CD14-positive monocyte (primary cell): Measurements from ENCODE around the gene ACTR2. TPM values are rescaled to one million over a fixed set of nuclear protein-coding genes. Genes with fewer than 3 reads are reported as not detected.

ENCODE experiments used
- DNase-seq, 3 donors: peaks; one replicate each; pipeline ENCODE4 v3.0.0-alpha.2; 2011 to 2022
- H2AFZ ChIP-seq: 2 replicates; pipeline ENCODE4 v1.6.0; 2012; ENCODE audit warnings: mild to moderate bottlenecking, low read depth, low read length, inconsistent platforms; ENCODE audit not compliant: insufficient read depth, poor library complexity, severe bottlenecking
- H3K27ac ChIP-seq, 2 donors: 1 replicate in 1 of 2; 2 replicates in 1 of 2; pipeline ENCODE4 v1.5.1; 2012 to 2013; ENCODE audit warnings: low read length in 2 of 2, control low read depth in 1 of 2, inconsistent platforms in 1 of 2, low read depth in 1 of 2, mild to moderate bottlenecking in 1 of 2
- H3K27me3 ChIP-seq, 2 donors: one replicate each; pipeline versions ENCODE4 v1.6.0 to v1.6.1; 2011 to 2013; ENCODE audit warnings: low read length in 2 of 2; ENCODE audit not compliant: control insufficient read depth in 2 of 2, insufficient read depth in 2 of 2
- H3K36me3 ChIP-seq, 2 donors: replicated peaks in 1 of 2; 1 replicate in 1 of 2; 2 replicates in 1 of 2; pipeline versions ENCODE4 v1.5.1 to v1.6.1; 2012 to 2013; ENCODE audit warnings: low read length in 2 of 2, control low read depth in 1 of 2, inconsistent platforms in 1 of 2, mild to moderate bottlenecking in 1 of 2; ENCODE audit not compliant: insufficient read depth in 2 of 2, control insufficient read depth in 1 of 2
- H3K4me1 ChIP-seq, 2 donors: 1 replicate in 1 of 2; 2 replicates in 1 of 2; pipeline versions ENCODE4 v1.5.1 to v1.6.1; 2012 to 2013; ENCODE audit warnings: low read length in 2 of 2, control low read depth in 1 of 2, inconsistent platforms in 1 of 2, mild to moderate bottlenecking in 1 of 2, moderate library complexity in 1 of 2; ENCODE audit not compliant: insufficient read depth in 2 of 2, control insufficient read depth in 1 of 2
- H3K4me2 ChIP-seq: replicated peaks from 2 replicates; pipeline ENCODE3; 2012; ENCODE audit warnings: low read length, moderate library complexity, mild to moderate bottlenecking; ENCODE audit not compliant: poor library complexity, severe bottlenecking; ENCODE audit errors: extremely low read depth
- H3K4me3 ChIP-seq, 3 experiments: fragments of 200-600 bp in 1 of 3; sonication (generic) in 1 of 3; replicated peaks in 1 of 3; 1 replicate in 2 of 3; 2 replicates in 1 of 3; pipeline ENCODE4 v1.5.1; 2011 to 2013; ENCODE audit warnings: low read length in 3 of 3, mild to moderate bottlenecking in 3 of 3, control low read depth in 2 of 3, low read depth in 2 of 3, inconsistent platforms in 1 of 3, moderate library complexity in 1 of 3
- H3K79me2 ChIP-seq: 2 replicates; pipeline ENCODE4 v1.6.0; 2012; ENCODE audit warnings: mild to moderate bottlenecking, control low read depth, inconsistent platforms, low read length, moderate library complexity; ENCODE audit not compliant: insufficient read depth
- H3K9ac ChIP-seq: 2 replicates; pipeline ENCODE4 v1.6.0; 2017; ENCODE audit warnings: low read length, mild to moderate bottlenecking; ENCODE audit not compliant: insufficient read depth, poor library complexity, severe bottlenecking
- H3K9me3 ChIP-seq, 2 donors: replicated peaks in 1 of 2; 1 replicate in 1 of 2; 2 replicates in 1 of 2; pipeline versions ENCODE4 v1.5.1 to v1.6.1; 2012 to 2013; ENCODE audit warnings: low read length in 2 of 2, control low read depth in 1 of 2; ENCODE audit not compliant: control insufficient read depth in 1 of 2, insufficient read depth in 1 of 2
- H4K20me1 ChIP-seq: 2 replicates; pipeline ENCODE4 v1.6.0; 2012; ENCODE audit warnings: mild to moderate bottlenecking, low read length, control low read depth, moderate library complexity; ENCODE audit not compliant: insufficient read depth
- H3K27ac Mint-ChIP-seq, 7 donors: one replicate each; pipeline ENCODE4 v1.8.0; 2020; ENCODE audit warnings: mild to moderate bottlenecking in 7 of 7, mixed read lengths in 7 of 7, moderate library complexity in 6 of 7, inconsistent platforms in 2 of 7
- H3K27me3 Mint-ChIP-seq, 3 donors: one replicate each; pipeline ENCODE4 v1.8.0; 2021 to 2022; ENCODE audit warnings: low read depth in 3 of 3, mild to moderate bottlenecking in 3 of 3, mixed read lengths in 3 of 3, moderate library complexity in 3 of 3, inconsistent platforms in 1 of 3
- H3K36me3 Mint-ChIP-seq, 2 donors: one replicate each; pipeline ENCODE4 v1.8.0; 2020; ENCODE audit warnings: mixed read lengths in 2 of 2, inconsistent platforms in 1 of 2, mild to moderate bottlenecking in 1 of 2
- H3K4me1 Mint-ChIP-seq: one replicate; pipeline ENCODE4 v1.8.0; 2020; ENCODE audit warnings: mild to moderate bottlenecking, mixed read lengths
- H3K4me3 Mint-ChIP-seq, 2 donors: one replicate each; pipeline ENCODE4 v1.8.0; 2020; ENCODE audit warnings: mild to moderate bottlenecking in 2 of 2, mixed read lengths in 2 of 2, moderate library complexity in 1 of 2
- H3K9me3 Mint-ChIP-seq, 7 donors: one replicate each; pipeline ENCODE4 v1.8.0; 2020 to 2022; ENCODE audit warnings: mixed read lengths in 7 of 7, mild to moderate bottlenecking in 6 of 7, moderate library complexity in 6 of 7, inconsistent platforms in 2 of 7
- CTCF ChIP-seq: fragments of 200-600 bp; IDR thresholded peaks from one replicate; pipeline ENCODE4 v1.8.0; 2022; ENCODE audit warnings: antibody characterized with exemption, mild to moderate bottlenecking
- WGBS: methylation state at CpG from one replicate; pipeline ENCODE4 v1.1.5; 2013; ENCODE audit warnings: missing lambda C conversion rate; ENCODE audit not compliant: insufficient coverage; 5-methylcytosine and 5-hydroxymethylcytosine counted together
- intact Hi-C, 2 donors: fragments of 100-400 bp; cut with micrococcal nuclease; formaldehyde crosslinking; loops; one replicate each; pipeline versions ENCODE4 v1.15.0 to v1.15.1; 2023
- polyA plus RNA-seq, 3 donors: library from polyadenylated mRNA; depleted of rRNA in 1 of 3; unstranded in 2 of 3; stranded (reverse) in 1 of 3; fragments of 300-500 nt in 2 of 3; fragments of >200 nt in 1 of 3; fragmentation: Illumina TruSeq in 2 of 3; gene quantifications; 1 replicate in 2 of 3; 2 replicates in 1 of 3; pipeline ENCODE4 v1.2.3, GENCODE V29; 2012 to 2021

The ACTR2 gene
- polyA plus RNA-seq, 3 donors = 88.7 to 560 (median 342) TPM

GRCh38 chr2:65261676-65262075, 34.0 kb downstream of the ACTR2 start:
- no peak overlapping the region for H3K27ac Mint-ChIP-seq
- no peak overlapping the region for H3K4me3 Mint-ChIP-seq
- no peak for TF ChIP-seq CTCF
- no CpG with 5 or more reads among the region's 3 CpGs for WGBS
- peaks cover 0 to 2% (median 0%) of the 10 kb centered on the region in 3 donors for H3K27me3 Mint-ChIP-seq
- H3K4me1 ChIP-seq = no peaks in the 10 kb centered on the region
- H3K36me3 ChIP-seq = peaks cover 81 to 92% of the 10 kb centered on the region in 2 donors
- no peaks in the 10 kb centered on the region for H3K9me3 ChIP-seq
- H4K20me1 ChIP-seq = peaks cover 99% of the 10 kb centered on the region
- DNase-seq = no peak
- H3K79me2 ChIP-seq = peaks cover 84% of the 10 kb centered on the region
- H3K9me3 Mint-ChIP-seq = no peaks in the 10 kb centered on the region
- no peak overlapping the region for H3K27ac ChIP-seq
- H3K4me2 ChIP-seq = no peak overlapping the region
- H2AFZ ChIP-seq = no peak overlapping the region
- intact Hi-C loops = loop anchor here (10.0 kb wide), 2 partner anchors 173 to 293 kb away; partner anchors contain the start of gene SPRED2 (in 1 of the 2)
- no peak overlapping the region for H3K4me3 ChIP-seq
- no peaks in the 10 kb centered on the region for H3K27me3 ChIP-seq
- no peak overlapping the region for H3K9ac ChIP-seq
- no peaks in the 10 kb centered on the region for H3K4me1 Mint-ChIP-seq
- peaks cover 67 to 93% of the 10 kb centered on the region in 2 donors for H3K36me3 Mint-ChIP-seq

DNA sequence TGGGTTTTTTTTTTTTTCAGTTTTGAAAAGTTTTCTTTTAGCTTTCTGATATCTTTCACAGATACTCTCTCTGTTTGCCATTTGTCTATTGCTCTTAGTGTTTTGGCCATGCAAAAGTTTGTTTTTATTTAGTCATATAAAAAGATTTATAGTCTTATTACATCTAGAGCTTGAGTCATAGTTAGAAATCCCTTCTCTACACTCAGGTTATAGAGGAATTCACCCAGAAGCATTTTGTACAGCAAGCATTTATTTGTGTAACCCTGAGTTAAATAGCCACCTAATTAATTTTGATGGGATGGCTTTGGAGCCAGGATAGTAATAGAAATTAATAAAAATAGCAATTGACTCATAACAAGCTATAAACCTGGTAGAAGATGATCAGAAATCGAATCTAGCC, 35.6 kb downstream of the ACTR2 start:
- H3K36me3 Mint-ChIP-seq = peaks cover 69 to 94% of the 10 kb centered on the region in 2 donors
- H3K27ac Mint-ChIP-seq = no peak overlapping the region

More for the DNA sequence above, 35.6 kb downstream of the ACTR2 start:
- no peaks in the 10 kb centered on the region for H3K9me3 ChIP-seq
- no peak overlapping the region for H3K9ac ChIP-seq
- peaks cover 100% of the 10 kb centered on the region for H4K20me1 ChIP-seq
- TF ChIP-seq CTCF = no peak
- no CpG with 5 or more reads among the region's 1 CpG for WGBS
- no peak overlapping the region for H2AFZ ChIP-seq
- H3K4me3 ChIP-seq = no peak overlapping the region
- no peaks in the 10 kb centered on the region for H3K4me1 ChIP-seq
- H3K4me3 Mint-ChIP-seq = no peak overlapping the region
- H3K9me3 Mint-ChIP-seq = no peaks in the 10 kb centered on the region
- peaks cover 92 to 99% of the 10 kb centered on the region in 2 donors for H3K36me3 ChIP-seq
- no peaks in the 10 kb centered on the region for H3K4me1 Mint-ChIP-seq
- H3K27me3 ChIP-seq = no peaks in the 10 kb centered on the region
- no peak for DNase-seq
- peaks cover 80% of the 10 kb centered on the region for H3K79me2 ChIP-seq
- H3K4me2 ChIP-seq = no peak overlapping the region
- H3K27me3 Mint-ChIP-seq = peaks cover 0 to 2% (median 0%) of the 10 kb centered on the region in 3 donors
- H3K27ac ChIP-seq = no peak overlapping the region
- intact Hi-C loops = loop anchor here (10.0 kb wide), 2 partner anchors 172 to 292 kb away; partner anchors contain the start of gene SPRED2 (in 1 of the 2)
